ENCODE results near the gene SRRM4.

Gene SRRM4

DNA sequence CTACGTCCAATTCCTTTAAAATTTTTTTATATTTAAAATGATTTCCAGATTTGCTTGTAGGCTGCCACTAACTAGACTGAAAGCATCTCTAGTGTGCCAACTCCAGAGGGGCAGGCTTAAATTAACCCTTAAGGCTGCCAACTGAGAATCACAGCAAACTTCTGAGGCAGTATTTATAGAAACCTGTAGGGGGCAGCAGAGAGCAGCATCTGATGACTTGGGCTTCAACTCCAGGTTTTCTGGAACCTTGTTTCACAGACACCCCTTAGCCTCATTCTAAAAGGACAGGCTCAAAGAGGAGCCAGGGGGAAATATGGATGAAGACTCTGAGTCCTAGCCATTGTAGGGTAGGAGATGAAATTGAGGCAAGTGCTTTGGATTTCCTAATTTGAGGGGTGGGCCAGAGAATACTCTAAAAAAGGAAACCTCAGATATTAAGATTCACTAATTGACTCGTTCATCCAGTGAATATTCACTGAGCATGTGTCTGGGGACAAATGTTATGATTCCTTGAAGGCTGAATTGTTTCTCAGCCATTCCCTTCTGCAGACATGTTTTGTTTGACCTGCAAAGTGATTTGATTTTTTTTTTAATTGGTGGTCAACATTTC, 134.1 kb downstream of the SRRM4 start:
- ATAC-seq: no peak
- TF ChIP-seq GLIS3 (CRISPR knock-in tag; IDR thresholded peaks at IDR 0.05): no peak
- no peak for TF ChIP-seq ISL1 (CRISPR knock-in tag; IDR thresholded peaks at IDR 0.05)
- no peak for TF ChIP-seq SNAI2 (CRISPR knock-in tag; IDR thresholded peaks at IDR 0.05)
- TF ChIP-seq BACH2 (CRISPR knock-in tag; IDR thresholded peaks at IDR 0.05; ENCODE audit: borderline replicate concordance): no peak
- no peak for TF ChIP-seq TOX (CRISPR knock-in tag; IDR thresholded peaks at IDR 0.05; ENCODE audit: borderline replicate concordance)
- TF ChIP-seq, protein P1, sequence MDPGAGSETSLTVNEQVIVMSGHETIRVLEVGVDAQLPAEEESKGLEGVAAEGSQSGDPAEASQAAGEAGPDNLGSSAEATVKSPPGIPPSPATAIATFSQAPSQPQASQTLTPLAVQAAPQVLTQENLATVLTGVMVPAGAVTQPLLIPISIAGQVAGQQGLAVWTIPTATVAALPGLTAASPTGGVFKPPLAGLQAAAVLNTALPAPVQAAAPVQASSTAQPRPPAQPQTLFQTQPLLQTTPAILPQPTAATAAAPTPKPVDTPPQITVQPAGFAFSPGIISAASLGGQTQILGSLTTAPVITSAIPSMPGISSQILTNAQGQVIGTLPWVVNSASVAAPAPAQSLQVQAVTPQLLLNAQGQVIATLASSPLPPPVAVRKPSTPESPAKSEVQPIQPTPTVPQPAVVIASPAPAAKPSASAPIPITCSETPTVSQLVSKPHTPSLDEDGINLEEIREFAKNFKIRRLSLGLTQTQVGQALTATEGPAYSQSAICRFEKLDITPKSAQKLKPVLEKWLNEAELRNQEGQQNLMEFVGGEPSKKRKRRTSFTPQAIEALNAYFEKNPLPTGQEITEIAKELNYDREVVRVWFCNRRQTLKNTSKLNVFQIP (CRISPR knock-in tag; IDR thresholded peaks at IDR 0.05; ENCODE audit: borderline replicate concordance, low read depth): no peak
- TF ChIP-seq ZFP30 (CRISPR knock-in tag; IDR thresholded peaks at IDR 0.05): no peak

DNA sequence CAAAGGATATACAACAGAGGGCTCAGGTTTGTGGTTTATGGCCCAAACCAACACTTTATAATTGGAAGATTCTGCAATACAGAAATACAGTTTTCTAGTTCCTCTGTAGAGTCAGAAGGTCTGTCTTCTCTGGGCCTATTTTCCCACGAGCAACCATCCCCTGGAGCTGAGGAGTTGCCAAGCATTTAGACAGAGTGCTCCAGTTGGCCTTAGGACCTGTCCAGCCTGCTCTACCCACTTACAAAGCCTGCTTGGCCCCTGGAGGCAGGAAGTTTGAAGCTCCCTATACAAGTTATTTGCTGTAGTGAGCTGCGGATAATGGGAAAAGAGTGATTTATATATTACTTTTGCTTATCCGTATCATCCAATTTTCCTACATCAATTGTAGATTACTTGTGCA, 136.6 kb downstream of the SRRM4 start:
- no peak for ATAC-seq
- no peak for TF ChIP-seq BACH2 (CRISPR knock-in tag; IDR thresholded peaks at IDR 0.05; ENCODE audit: borderline replicate concordance)
- no peak for TF ChIP-seq ESRRG (CRISPR knock-in tag; IDR thresholded peaks at IDR 0.05)
- no peak for TF ChIP-seq SNAI2 (CRISPR knock-in tag; IDR thresholded peaks at IDR 0.05)

DNA sequence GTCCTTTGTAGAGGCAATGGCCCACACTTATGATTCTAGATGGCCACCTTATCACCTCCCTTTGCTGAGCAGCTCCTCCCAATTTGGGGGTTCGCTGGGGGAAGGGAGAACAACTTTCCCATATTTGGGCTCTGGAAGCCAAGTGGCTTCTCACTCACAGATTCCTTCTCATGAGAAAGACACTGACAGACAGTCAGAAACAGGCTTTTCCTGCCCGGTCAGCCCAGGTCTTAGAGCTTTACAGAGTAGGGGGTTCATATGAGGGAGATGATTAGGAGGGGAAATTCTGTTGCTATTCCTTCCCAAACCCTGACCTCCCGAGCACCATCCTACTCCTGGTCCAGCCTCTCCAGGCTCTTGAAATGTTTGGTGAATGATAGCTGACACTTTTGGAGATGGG, 137.3 kb downstream of the SRRM4 start:
- no peak for ATAC-seq
- TF ChIP-seq ESRRG (CRISPR knock-in tag; IDR thresholded peaks at IDR 0.05): no peak
- TF ChIP-seq ZNF8 (CRISPR knock-in tag; IDR thresholded peaks at IDR 0.05): no peak
- TF ChIP-seq, protein P1 (CRISPR knock-in tag; IDR thresholded peaks at IDR 0.05; ENCODE audit: borderline replicate concordance, low read depth): no peak
- no peak for TF ChIP-seq PPARA (CRISPR knock-in tag; IDR thresholded peaks at IDR 0.05; ENCODE audit: borderline replicate concordance)

DNA sequence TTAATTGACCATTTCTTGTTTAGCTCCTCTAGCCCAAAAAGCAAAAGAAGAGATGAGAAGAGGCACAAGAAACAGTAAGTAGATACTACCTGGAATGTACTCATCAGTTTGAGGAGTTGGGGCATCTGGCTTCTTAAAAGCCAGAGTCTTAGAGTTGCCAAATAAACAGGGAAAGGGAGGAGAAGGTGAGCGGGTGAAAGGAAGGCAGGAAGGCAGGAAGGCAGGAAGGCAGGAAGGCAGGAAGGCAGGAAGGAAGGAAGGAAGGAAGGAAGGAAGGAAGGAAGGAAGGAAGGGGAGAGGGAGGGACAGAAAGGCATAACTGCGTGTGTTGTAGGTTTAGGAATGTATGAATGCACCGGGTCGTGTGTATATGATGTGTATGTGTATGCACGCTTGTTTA, 140.7 kb downstream of the SRRM4 start:
- ATAC-seq: no peak
- TF ChIP-seq, protein P2, sequence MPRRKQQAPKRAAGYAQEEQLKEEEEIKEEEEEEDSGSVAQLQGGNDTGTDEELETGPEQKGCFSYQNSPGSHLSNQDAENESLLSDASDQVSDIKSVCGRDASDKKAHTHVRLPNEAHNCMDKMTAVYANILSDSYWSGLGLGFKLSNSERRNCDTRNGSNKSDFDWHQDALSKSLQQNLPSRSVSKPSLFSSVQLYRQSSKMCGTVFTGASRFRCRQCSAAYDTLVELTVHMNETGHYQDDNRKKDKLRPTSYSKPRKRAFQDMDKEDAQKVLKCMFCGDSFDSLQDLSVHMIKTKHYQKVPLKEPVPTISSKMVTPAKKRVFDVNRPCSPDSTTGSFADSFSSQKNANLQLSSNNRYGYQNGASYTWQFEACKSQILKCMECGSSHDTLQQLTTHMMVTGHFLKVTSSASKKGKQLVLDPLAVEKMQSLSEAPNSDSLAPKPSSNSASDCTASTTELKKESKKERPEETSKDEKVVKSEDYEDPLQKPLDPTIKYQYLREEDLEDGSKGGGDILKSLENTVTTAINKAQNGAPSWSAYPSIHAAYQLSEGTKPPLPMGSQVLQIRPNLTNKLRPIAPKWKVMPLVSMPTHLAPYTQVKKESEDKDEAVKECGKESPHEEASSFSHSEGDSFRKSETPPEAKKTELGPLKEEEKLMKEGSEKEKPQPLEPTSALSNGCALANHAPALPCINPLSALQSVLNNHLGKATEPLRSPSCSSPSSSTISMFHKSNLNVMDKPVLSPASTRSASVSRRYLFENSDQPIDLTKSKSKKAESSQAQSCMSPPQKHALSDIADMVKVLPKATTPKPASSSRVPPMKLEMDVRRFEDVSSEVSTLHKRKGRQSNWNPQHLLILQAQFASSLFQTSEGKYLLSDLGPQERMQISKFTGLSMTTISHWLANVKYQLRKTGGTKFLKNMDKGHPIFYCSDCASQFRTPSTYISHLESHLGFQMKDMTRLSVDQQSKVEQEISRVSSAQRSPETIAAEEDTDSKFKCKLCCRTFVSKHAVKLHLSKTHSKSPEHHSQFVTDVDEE (CRISPR knock-in tag; IDR thresholded peaks at IDR 0.05): no peak
- TF ChIP-seq TOX (CRISPR knock-in tag; IDR thresholded peaks at IDR 0.05; ENCODE audit: borderline replicate concordance) (no peak), GLIS3 (CRISPR knock-in tag; IDR thresholded peaks at IDR 0.05) (no peak), ZFP30 (CRISPR knock-in tag; IDR thresholded peaks at IDR 0.05) (no peak), SNAI2 (CRISPR knock-in tag; IDR thresholded peaks at IDR 0.05) (no peak), RARB (CRISPR knock-in tag; IDR thresholded peaks at IDR 0.05) (no peak), BACH2 (CRISPR knock-in tag; IDR thresholded peaks at IDR 0.05; ENCODE audit: borderline replicate concordance) (no peak), ZNF70 (CRISPR knock-in tag; IDR thresholded peaks at IDR 0.05) (no peak), ZNF8 (CRISPR knock-in tag; IDR thresholded peaks at IDR 0.05) (no peak), CSDC2 (CRISPR knock-in tag; IDR thresholded peaks at IDR 0.05) (no peak)

DNA sequence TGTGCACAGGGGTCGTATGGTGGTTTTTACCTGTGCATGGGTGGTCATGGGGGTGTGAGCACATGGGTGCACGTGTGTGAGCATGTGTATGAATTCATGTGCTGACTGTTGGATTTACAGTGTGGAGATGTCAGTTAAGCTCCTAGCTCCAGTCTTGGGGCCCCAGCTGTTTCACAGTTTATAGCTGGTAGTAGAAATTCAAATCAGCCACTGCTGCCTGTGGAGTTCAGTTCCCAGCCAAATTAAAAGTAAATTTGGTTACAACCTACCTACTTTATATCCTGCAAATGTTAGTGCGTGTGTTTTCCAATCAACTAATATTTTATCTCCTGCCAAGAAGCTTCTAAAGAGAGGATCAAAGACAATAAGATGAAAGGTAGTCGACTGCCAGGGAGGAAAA, 141.4 kb downstream of the SRRM4 start:
- TF ChIP-seq ZFP30 (CRISPR knock-in tag; IDR thresholded peaks at IDR 0.05): no peak
- no peak for TF ChIP-seq PPARA (CRISPR knock-in tag; IDR thresholded peaks at IDR 0.05; ENCODE audit: borderline replicate concordance)
- TF ChIP-seq ARNTL (CRISPR knock-in tag; IDR thresholded peaks at IDR 0.05; ENCODE audit: borderline replicate concordance, low read depth): no peak
- TF ChIP-seq, protein P1 (CRISPR knock-in tag; IDR thresholded peaks at IDR 0.05; ENCODE audit: borderline replicate concordance, low read depth): no peak
- TF ChIP-seq ZFP3 (CRISPR knock-in tag; IDR thresholded peaks at IDR 0.05): no peak
- TF ChIP-seq TCF4 (CRISPR knock-in tag; IDR thresholded peaks at IDR 0.05; ENCODE audit: borderline replicate concordance): no peak
- no peak for TF ChIP-seq ZNF8 (CRISPR knock-in tag; IDR thresholded peaks at IDR 0.05)
- TF ChIP-seq, protein P3, sequence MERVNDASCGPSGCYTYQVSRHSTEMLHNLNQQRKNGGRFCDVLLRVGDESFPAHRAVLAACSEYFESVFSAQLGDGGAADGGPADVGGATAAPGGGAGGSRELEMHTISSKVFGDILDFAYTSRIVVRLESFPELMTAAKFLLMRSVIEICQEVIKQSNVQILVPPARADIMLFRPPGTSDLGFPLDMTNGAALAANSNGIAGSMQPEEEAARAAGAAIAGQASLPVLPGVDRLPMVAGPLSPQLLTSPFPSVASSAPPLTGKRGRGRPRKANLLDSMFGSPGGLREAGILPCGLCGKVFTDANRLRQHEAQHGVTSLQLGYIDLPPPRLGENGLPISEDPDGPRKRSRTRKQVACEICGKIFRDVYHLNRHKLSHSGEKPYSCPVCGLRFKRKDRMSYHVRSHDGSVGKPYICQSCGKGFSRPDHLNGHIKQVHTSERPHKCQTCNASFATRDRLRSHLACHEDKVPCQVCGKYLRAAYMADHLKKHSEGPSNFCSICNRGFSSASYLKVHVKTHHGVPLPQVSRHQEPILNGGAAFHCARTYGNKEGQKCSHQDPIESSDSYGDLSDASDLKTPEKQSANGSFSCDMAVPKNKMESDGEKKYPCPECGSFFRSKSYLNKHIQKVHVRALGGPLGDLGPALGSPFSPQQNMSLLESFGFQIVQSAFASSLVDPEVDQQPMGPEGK (CRISPR knock-in tag; IDR thresholded peaks at IDR 0.05; ENCODE audit: borderline replicate concordance): no peak
- TF ChIP-seq ESRRG (CRISPR knock-in tag; IDR thresholded peaks at IDR 0.05): no peak
- ATAC-seq: no peak

Data from SK-N-SH treated with all-trans-retinoic acid at 6 μM for 48 hours (cell line).